ENCODE data around the gene MRPL14.

GRCh38 chr6:44063561-44064059 is 63.6 kb downstream of the MRPL14 start:
- TF ChIP-seq REST (IDR thresholded peaks at IDR 0.05) (no peak), CTCF (IDR thresholded peaks at IDR 0.05; ENCODE audit: low read depth, low read length, missing input control) (no peak), RAD21 (IDR thresholded peaks at IDR 0.05) (no peak), MAX (IDR thresholded peaks at IDR 0.05) (no peak), JUND (IDR thresholded peaks at IDR 0.05) (no peak), YY1 (IDR thresholded peaks at IDR 0.05) (no peak), RXRA (IDR thresholded peaks at IDR 0.05) (no peak), SP1 (IDR thresholded peaks at IDR 0.05) (no peak), GABPA (IDR thresholded peaks at IDR 0.05 in 1 of 2, conservative IDR thresholded peaks at IDR 0.05 in 1 of 2) (no peak)
- TF ChIP-seq, protein P1, sequence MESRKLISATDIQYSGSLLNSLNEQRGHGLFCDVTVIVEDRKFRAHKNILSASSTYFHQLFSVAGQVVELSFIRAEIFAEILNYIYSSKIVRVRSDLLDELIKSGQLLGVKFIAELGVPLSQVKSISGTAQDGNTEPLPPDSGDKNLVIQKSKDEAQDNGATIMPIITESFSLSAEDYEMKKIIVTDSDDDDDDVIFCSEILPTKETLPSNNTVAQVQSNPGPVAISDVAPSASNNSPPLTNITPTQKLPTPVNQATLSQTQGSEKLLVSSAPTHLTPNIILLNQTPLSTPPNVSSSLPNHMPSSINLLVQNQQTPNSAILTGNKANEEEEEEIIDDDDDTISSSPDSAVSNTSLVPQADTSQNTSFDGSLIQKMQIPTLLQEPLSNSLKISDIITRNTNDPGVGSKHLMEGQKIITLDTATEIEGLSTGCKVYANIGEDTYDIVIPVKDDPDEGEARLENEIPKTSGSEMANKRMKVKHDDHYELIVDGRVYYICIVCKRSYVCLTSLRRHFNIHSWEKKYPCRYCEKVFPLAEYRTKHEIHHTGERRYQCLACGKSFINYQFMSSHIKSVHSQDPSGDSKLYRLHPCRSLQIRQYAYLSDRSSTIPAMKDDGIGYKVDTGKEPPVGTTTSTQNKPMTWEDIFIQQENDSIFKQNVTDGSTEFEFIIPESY (IDR thresholded peaks at IDR 0.05), result no peak

Data from liver (tissue), 3 donors.